Cardiac septum (tissue), 1 donor: ENCODE results near the gene PAMR1. TPM values are rescaled to one million over a fixed set of nuclear protein-coding genes. Genes with fewer than 3 reads are reported as not detected.

ENCODE experiments used
- DNase-seq: peaks from one replicate; pipeline ENCODE4 v3.0.0-alpha.2; 2020; ENCODE audit warnings: low spot score
- intact Hi-C: fragments of 100-400 bp; cut with DNase I; formaldehyde crosslinking; loops from one replicate; pipeline ENCODE4 v1.14.0; 2022
- total RNA-seq: library from RNA; stranded (reverse); fragmentation: NEBNext Ultra II Directional; extraction: Animal tissue kit (Norgen Biotek cat#: 25700); gene quantifications from one replicate; pipeline ENCODE4 v1.2.1, GENCODE V29; 2021
- donor health status: DM: no; HTN: no; CAD: no.

PAMR1 gene
- total RNA-seq, 1 donor from 2014 or later = 4.5 TPM

- DNase-seq = no peak
- intact Hi-C loops = loop anchor here (10.0 kb wide), 1 partner anchor 153 kb away; no protein-coding TSS in a partner anchor
Measured at GRCh38 chr11:35388061-35388460, 137.4 kb downstream of the PAMR1 start.

DNA sequence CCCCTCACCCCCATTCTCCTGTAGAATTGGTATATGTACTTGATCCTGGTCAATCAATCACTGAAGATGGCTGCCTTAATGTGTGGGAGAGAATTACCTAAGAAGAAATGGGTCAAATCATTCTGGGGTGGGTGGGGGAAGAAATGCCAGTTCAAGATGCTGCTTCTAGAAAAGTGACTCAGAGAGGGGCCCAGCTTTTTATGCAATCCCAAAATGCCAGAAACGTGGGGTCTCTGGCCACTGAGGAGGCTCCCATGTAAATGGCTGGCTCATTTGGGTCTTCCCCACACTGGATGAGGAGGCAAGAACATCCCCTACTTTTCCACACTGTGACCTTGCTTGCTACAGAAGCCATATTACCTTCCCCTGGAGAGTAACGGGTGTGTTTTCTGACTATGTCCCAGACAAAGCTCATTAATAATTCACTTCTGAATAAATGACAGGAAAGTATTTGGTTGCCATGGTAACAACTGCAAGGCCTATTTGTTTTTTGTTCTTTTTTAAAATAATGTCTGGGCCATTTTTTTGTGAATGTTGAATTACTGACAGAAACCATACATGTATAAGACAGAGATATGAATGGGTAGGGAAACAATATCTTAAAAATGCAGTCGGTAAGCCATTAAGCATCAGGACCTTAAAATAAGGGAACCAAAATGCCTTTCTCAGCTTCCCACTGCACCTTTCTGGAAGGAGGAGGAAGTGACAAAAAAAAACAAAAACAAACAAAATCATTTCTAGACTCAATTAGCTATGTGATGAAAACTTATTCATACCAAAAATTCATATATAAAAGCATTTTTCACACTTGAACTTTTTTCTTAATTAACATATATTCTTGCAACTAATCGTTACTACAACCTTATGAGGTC is 138.1 kb downstream of the PAMR1 start:
- no peak for DNase-seq
- intact Hi-C loops = loop anchor here (10.0 kb wide), 1 partner anchor 153 kb away; no protein-coding TSS in a partner anchor

- intact Hi-C loops = loop anchor here (10.0 kb wide), 1 partner anchor 149 kb away; no protein-coding TSS in a partner anchor
- DNase-seq = no peak
Measured at GRCh38 chr11:35383953-35384352, 141.5 kb downstream of the PAMR1 start.

Other genes with a start within 250 kb of the PAMR1 start
- gene SLC1A2, start 106.1 kb downstream of the PAMR1 start, total RNA-seq = 8.8 TPM
- 3.6 TPM for gene FJX1, start 92.8 kb upstream of the PAMR1 start, total RNA-seq
- 57.8 TPM for gene TRIM44, start 137.2 kb upstream of the PAMR1 start, total RNA-seq